Thyroid gland (tissue), 4 donors: ENCODE measurements around the gene HNRNPA0.

Experiments
- CTCF ChIP-seq, 6 experiments: fragments of 200-600 bp in 3 of 6; fragments of 450-650 bp in 3 of 6; sonication (generic) in 3 of 6; IDR thresholded peaks; one replicate each; pipeline ENCODE4 v1.5.1; 2016 to 2019; ENCODE audit warnings: antibody characterized with exemption in 6 of 6, mild to moderate bottlenecking in 2 of 6, inconsistent platforms in 1 of 6, moderate library complexity in 1 of 6
- POLR2A ChIP-seq, 2 donors: fragments of 450-650 bp; IDR thresholded peaks; one replicate each; pipeline ENCODE4 v1.6.1; 2017; ENCODE audit warnings: antibody characterized with exemption in 2 of 2, mild to moderate bottlenecking in 2 of 2, moderate library complexity in 1 of 2

DNA sequence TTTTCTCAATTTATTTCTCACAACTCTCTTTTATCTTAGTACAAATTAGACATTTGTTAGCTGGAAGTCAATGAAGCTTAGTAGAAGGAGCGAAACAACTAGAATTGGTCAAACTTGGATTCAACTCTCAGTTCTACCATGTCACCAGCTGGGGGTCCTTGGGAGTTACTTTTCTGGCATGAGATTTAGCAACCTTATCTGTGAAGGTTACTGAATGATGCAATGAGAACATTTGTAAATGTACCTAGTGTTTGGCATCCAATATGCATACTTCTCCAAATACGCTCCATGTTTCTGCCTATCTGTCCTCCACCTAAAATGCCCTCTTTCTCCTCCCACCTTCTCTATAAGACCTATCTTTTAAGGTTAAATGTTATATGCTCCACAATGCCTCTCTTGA, 6.3 kb downstream of the HNRNPA0 start:
- TF ChIP-seq CTCF (IDR thresholded peaks at IDR 0.05) = no peak
- no peak for TF ChIP-seq POLR2A (IDR thresholded peaks at IDR 0.05)
